ENCODE results near the gene ZNF529. TPM values are rescaled to one million over a fixed set of nuclear protein-coding genes. Genes with fewer than 3 reads are reported as not detected.

ZNF529 gene
- total RNA-seq, 4 donors from 2014 or later, result 11.4 to 19.5 (median 15.2) TPM

GRCh38 chr19:36527873-36528193 lies 45.3 kb downstream of the ZNF529 start:
- H3K36me3 ChIP-seq, result peaks cover 0 to 5% of the 10 kb centered on the region in 2 donors
- peak overlapping the region; percentile 43 to 74 (median 69) for H3K4me3 ChIP-seq (replicated peaks in 1 of 3)
- no peak for DNase-seq
- H3K27me3 ChIP-seq, result no peaks in the 10 kb centered on the region
- intact Hi-C loops (cut with DNase I), result no loop called here
- peak overlapping the region; percentile 88 to 91 (median 89) for H3K27ac ChIP-seq
- peaks cover 3 to 18% of the 10 kb centered on the region in 2 donors for H3K4me1 ChIP-seq
- no peak for TF ChIP-seq CTCF (IDR thresholded peaks at IDR 0.05)
- no peak for TF ChIP-seq POLR2A (IDR thresholded peaks at IDR 0.05)
- no peaks in the 10 kb centered on the region for H3K9me3 ChIP-seq
- 0 to 2% methylated on average over 13 of the region's 13 CpGs for WGBS, 2 donors

GRCh38 chr19:36527341-36527740 lies 45.8 kb downstream of the ZNF529 start:
- Histone ChIP-seq H3K9me3 (no peaks in the 10 kb centered on the region), H3K4me1 (peaks cover 3 to 18% of the 10 kb centered on the region in 2 donors), H3K36me3 (peaks cover 3 to 5% of the 10 kb centered on the region in 2 donors), H3K27me3 (no peaks in the 10 kb centered on the region), H3K27ac (no peak overlapping the region), H3K4me3 (replicated peaks in 1 of 3) (peak overlapping the region in 2 of 3 donors; percentile 69 to 74)
- no peak for DNase-seq
- TF ChIP-seq POLR2A (IDR thresholded peaks at IDR 0.05) (no peak), CTCF (IDR thresholded peaks at IDR 0.05) (no peak)
- intact Hi-C loops (cut with DNase I), result no loop called here
- 8 to 10% methylated on average over 5 of the region's 5 CpGs for WGBS, 2 donors

GRCh38 chr19:36526581-36526980 lies 46.5 kb downstream of the ZNF529 start:
- DNase-seq, result no peak
- H3K36me3 ChIP-seq, result peaks cover 7 to 10% of the 10 kb centered on the region in 2 donors
- H3K4me3 ChIP-seq (replicated peaks in 1 of 3), result no peak overlapping the region
- H3K9me3 ChIP-seq, result no peaks in the 10 kb centered on the region
- TF ChIP-seq CTCF (IDR thresholded peaks at IDR 0.05), result no peak
- no peak for TF ChIP-seq POLR2A (IDR thresholded peaks at IDR 0.05)
- no peak overlapping the region for H3K27ac ChIP-seq
- H3K27me3 ChIP-seq, result no peaks in the 10 kb centered on the region
- intact Hi-C loops (cut with DNase I), result no loop called here
- peaks cover 3 to 18% of the 10 kb centered on the region in 2 donors for H3K4me1 ChIP-seq
- 86 to 89% methylated on average over 5 of the region's 5 CpGs for WGBS, 2 donors

- Histone ChIP-seq H3K27me3 (no peaks in the 10 kb centered on the region), H3K4me1 (peaks cover 3 to 17% of the 10 kb centered on the region in 2 donors), H3K4me3 (replicated peaks in 1 of 3) (no peak overlapping the region), H3K36me3 (peaks cover 11 to 18% of the 10 kb centered on the region in 2 donors), H3K27ac (no peak overlapping the region), H3K9me3 (no peaks in the 10 kb centered on the region)
- intact Hi-C loops (cut with DNase I), result no loop called here
- 95 to 98% methylated on average over 4 of the region's 4 CpGs for whole genome bisulfite sequencing, 2 donors
- no peak for DNase-seq
- TF ChIP-seq CTCF (IDR thresholded peaks at IDR 0.05) (no peak), POLR2A (IDR thresholded peaks at IDR 0.05) (no peak)
Measured at GRCh38 chr19:36524617-36525016, 48.5 kb downstream of the ZNF529 start.

GRCh38 chr19:36514012-36514612 lies 59.0 kb downstream of the ZNF529 start:
- TF ChIP-seq CTCF (IDR thresholded peaks at IDR 0.05) (no peak), POLR2A (IDR thresholded peaks at IDR 0.05) (no peak)
- Histone ChIP-seq H3K36me3 (peaks cover 42 to 51% of the 10 kb centered on the region in 2 donors), H3K9me3 (no peaks in the 10 kb centered on the region), H3K4me3 (replicated peaks in 1 of 3) (no peak overlapping the region), H3K4me1 (no peaks in the 10 kb centered on the region), H3K27ac (no peak overlapping the region), H3K27me3 (no peaks in the 10 kb centered on the region)
- intact Hi-C loops (cut with DNase I), result no loop called here
- WGBS, 2 donors, result 94 to 98% methylated on average over 2 of the region's 2 CpGs
- DNase-seq, result no peak
